Small intestine (tissue), 7 donors: ENCODE data around the gene PIGQ. TPM values are rescaled to one million over a fixed set of nuclear protein-coding genes. Genes with fewer than 3 reads are reported as not detected.
A peak's percentile ranks its signal among the peaks of the same experiment; 100 is the strongest.

Experiments
- DNase-seq, 2 donors: peaks; one replicate each; pipeline versions ENCODE4 v3.0.0 to v3.0.0-alpha.2; 2013
- FAIRE-seq: peaks from 2 replicates; lab custom pipeline; 2012; peaks lifted over from hg19 to GRCh38; lab: Jason Lieb, UNC
- H3K27ac ChIP-seq, 3 donors: one replicate each; pipeline ENCODE4 v1.5.1; 2013; ENCODE audit warnings: low read length in 2 of 3, mild to moderate bottlenecking in 2 of 3, control low read depth in 1 of 3, inconsistent platforms in 1 of 3, low read depth in 1 of 3, moderate library complexity in 1 of 3
- H3K27me3 ChIP-seq, 3 donors: one replicate each; pipeline ENCODE4 v1.6.1; 2013; ENCODE audit warnings: low read length in 3 of 3, inconsistent platforms in 1 of 3; ENCODE audit not compliant: control insufficient read depth in 3 of 3, insufficient read depth in 3 of 3
- H3K36me3 ChIP-seq, 3 donors: one replicate each; pipeline ENCODE4 v1.6.1; 2013; ENCODE audit warnings: low read length in 3 of 3, inconsistent platforms in 1 of 3, low read depth in 1 of 3, mild to moderate bottlenecking in 1 of 3, moderate library complexity in 1 of 3; ENCODE audit not compliant: control insufficient read depth in 3 of 3, insufficient read depth in 2 of 3
- H3K4me1 ChIP-seq, 3 donors: one replicate each; pipeline ENCODE4 v1.6.1; 2013; ENCODE audit warnings: low read length in 2 of 3, inconsistent platforms in 1 of 3, low read depth in 1 of 3, mild to moderate bottlenecking in 1 of 3, moderate library complexity in 1 of 3; ENCODE audit not compliant: control insufficient read depth in 3 of 3, insufficient read depth in 2 of 3
- H3K4me3 ChIP-seq, 3 donors: one replicate each; pipeline ENCODE4 v1.5.1; 2013; ENCODE audit warnings: low read length in 3 of 3, control low read depth in 1 of 3, inconsistent platforms in 1 of 3, low read depth in 1 of 3, mild to moderate bottlenecking in 1 of 3, moderate library complexity in 1 of 3
- H3K9me3 ChIP-seq, 2 donors: one replicate each; pipeline ENCODE4 v1.6.1; 2013; ENCODE audit warnings: low read depth in 1 of 2, low read length in 1 of 2; ENCODE audit not compliant: control insufficient read depth in 2 of 2, insufficient read depth in 1 of 2
- WGBS, 3 donors: extraction: QIAGEN DNeasy Blood & Tissue Kit; methylation state at CpG; one replicate each; pipeline ENCODE4 v1.1.7; 2013; 5-methylcytosine and 5-hydroxymethylcytosine counted together
- polyA plus RNA-seq, 4 donors: library from polyadenylated mRNA; stranded (reverse) in 3 of 4; unstranded in 1 of 4; fragments of 200-250 nt in 3 of 4; fragments of 120-200 nt in 1 of 4; gene quantifications; one replicate each; pipeline versions ENCODE4 v1.2.1 to v1.2.3, GENCODE V29; 2013
- donor health status: healthy with polysubstance abuse.
- donor health status: control.
- donor health status: control.
- donor health status: Bipolar disorder and iron deficiency.
- donor health status: healthy.

The PIGQ gene
- polyA plus RNA-seq, 4 donors, result 21.3 to 43.5 (median 28.0) TPM

DNA sequence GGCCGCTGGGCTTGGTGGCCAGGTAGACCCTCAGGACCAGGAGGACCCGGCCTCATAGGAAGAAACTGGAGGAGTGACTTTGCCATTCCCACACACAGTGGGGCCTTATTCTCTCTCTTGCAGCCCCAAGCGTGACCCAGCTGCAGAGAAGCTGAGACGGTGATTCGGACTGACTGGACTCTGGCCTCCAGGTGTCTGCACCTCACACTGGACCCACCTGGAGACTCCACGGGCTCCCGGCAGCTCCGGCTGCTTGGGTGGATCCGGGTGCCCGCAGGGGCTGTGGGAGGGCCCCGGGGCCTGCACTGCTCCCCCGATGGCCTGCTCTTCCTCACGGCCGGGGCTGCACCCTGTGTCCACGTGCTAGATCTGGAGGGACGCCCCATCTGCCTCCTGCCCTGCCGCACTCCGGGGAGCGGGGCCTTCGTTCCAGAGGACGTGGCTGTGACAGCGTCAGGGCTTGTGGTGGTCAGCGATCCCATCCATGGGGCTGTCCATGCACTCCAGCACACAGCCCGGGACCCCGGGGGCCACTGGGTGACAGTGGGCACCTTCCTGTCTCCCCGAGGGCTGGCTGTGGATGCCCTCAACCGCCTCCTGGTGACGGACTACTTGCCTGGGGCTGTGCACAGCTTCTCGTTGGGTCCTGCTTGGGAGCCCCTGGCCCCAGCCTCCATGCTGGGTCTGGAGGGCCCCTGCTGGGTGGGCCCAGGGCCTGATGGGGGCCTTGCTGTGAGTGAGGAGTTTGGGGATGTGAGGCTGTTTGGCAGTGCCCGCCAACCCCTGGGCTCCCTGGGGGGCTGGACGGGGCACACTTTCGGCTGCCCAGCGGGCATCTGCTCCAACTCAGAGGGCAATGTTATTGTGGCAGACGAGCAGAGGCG, 2.2 kb upstream of the PIGQ start:
- Histone ChIP-seq H3K4me1 (peaks cover 4 to 40% (median 13%) of the 10 kb centered on the region in 3 donors), H3K9me3 (no peaks in the 10 kb centered on the region), H3K36me3 (peaks cover 0 to 9% (median 0%) of the 10 kb centered on the region in 3 donors), H3K27me3 (peaks cover 0 to 4% (median 2%) of the 10 kb centered on the region in 3 donors), H3K27ac (peak overlapping the region in 2 of 3 donors; percentile 65 to 73), H3K4me3 (peak overlapping the region in 1 of 3 donors; percentile 18)
- FAIRE-seq (no peak), DNase-seq (peak in 1 of 2 donors; percentile 55)
- WGBS, 3 donors, result 68 to 86% (median 75%) methylated on average over 34 to 35 of the region's 35 CpGs

DNA sequence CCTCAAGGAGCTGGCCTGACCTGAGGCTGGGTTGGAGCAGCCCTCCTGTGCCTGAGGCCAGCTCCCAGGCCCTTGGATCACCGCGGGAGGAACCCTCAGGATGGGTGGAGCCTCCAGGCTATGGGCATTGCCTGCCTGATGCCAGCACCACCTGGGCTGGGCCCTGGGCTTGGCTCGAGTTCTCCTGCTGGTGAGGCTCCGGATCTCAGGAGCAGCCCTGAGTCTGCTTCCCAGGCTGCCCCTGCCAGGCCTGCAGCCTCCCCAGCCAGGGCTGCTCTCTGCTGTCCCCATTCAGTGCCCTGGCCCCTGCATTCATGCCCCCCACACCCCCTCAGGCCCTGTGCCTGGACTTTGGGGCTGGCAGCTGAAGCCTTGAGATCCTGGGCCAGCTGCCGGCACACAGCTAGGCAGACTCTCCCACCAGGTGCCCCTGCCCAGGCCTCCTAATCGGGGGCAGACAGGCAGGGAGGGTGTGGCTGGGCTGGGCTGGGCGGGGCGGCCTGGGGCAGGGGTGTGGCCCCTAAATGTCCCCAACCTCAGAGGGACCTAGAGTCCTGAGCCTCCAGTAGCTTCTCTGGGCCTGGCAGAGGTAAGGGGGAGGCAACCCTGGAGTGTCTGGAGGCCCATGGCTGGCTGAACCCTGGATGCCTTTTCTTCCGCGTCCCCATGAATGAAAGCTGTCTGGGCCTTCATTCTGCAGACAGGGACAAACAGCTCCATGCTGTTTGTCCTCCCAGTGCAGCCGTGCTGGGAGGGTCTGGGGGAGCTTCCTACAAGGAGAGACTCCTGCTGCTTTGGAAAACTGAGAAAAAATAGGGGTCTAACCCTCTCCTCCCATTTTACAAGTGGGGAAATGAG, 1.1 kb upstream of the PIGQ start:
- Histone ChIP-seq H3K36me3 (peaks cover 0 to 18% (median 0%) of the 10 kb centered on the region in 3 donors), H3K27ac (peak overlapping the region in 1 of 3 donors; percentile 64), H3K27me3 (peaks cover 0 to 4% (median 0%) of the 10 kb centered on the region in 3 donors), H3K4me1 (peaks cover 4 to 40% (median 13%) of the 10 kb centered on the region in 3 donors), H3K4me3 (peak overlapping the region in 1 of 3 donors; percentile 59), H3K9me3 (no peaks in the 10 kb centered on the region)
- DNase-seq (peak in 1 of 2 donors; percentile 53), FAIRE-seq (no peak)
- 28 to 63% (median 41%) methylated on average over 8 to 11 of the region's 11 CpGs for WGBS, 3 donors

DNA sequence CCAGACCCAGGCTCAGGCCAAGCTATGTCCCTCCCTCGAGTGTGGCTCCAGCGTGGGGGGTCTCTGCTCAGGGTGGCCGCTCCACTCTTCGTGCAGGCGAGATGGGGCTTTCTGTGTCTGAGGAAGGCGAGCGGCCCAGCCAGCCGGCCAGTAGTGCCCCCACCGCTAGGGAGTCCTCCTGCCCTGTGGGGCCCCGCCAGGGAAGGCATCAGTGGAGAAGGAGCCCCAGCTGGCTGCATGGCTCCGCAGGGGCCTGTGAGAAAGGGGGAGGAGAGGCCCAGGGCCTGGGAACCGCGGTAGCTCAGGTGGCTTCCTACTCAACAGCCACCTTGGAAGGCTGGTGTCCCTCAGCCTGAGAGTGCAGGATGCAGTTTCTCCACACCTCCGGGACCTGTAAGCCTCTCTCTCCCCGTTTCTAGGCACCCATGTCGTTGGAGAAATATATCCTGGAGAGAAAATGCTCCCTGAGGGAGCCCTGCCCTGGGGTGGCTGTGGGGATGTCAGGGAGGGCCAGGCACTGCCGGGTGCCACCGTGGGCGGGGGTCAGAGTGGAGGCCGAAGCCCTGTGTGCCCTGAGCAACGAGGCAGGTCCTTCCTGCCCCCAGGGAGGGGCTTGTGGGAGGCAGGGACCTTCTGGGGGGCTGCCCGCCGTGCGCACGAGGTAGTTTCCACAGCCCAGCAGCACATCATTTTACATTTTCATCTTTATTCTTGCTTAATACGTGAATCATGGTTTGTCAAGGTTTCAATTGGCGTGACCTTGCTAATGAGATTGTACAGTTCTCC, 3.3 kb downstream of the PIGQ start:
- FAIRE-seq (no peak), DNase-seq (no peak)
- H3K27me3 ChIP-seq, result no peaks in the 10 kb centered on the region
- 86 to 89% (median 88%) methylated on average over 27 of the region's 27 CpGs for WGBS, 3 donors
- H3K9me3 ChIP-seq, result no peaks in the 10 kb centered on the region
- peaks cover 0 to 57% (median 0%) of the 10 kb centered on the region in 3 donors for H3K36me3 ChIP-seq
- H3K4me3 ChIP-seq, result no peak overlapping the region
- peaks cover 4 to 14% (median 7%) of the 10 kb centered on the region in 3 donors for H3K4me1 ChIP-seq
- no peak overlapping the region for H3K27ac ChIP-seq

DNA sequence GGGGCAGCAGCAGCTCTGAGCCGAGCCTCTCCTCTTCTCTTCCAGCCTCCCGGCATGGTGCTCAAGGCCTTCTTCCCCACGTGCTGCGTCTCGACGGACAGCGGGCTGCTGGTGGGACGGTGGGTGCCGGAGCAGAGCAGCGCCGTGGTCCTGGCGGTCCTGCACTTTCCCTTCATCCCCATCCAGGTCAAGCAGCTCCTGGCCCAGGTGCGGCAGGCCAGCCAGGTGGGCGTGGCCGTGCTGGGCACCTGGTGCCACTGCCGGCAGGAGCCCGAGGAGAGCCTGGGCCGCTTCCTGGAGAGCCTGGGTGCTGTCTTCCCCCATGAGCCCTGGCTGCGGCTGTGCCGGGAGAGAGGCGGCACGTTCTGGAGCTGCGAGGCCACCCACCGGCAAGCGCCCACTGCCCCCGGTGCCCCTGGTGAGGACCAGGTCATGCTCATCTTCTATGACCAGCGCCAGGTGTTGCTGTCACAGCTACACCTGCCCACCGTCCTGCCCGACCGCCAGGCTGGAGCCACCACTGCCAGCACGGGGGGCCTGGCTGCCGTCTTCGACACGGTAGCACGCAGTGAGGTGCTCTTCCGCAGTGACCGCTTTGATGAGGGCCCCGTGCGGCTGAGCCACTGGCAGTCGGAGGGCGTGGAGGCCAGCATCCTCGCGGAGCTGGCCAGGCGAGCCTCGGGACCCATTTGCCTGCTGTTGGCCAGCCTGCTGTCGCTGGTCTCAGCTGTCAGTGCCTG, 4.4 kb downstream of the PIGQ start:
- DNase-seq (no peak), FAIRE-seq (no peak)
- H3K36me3 ChIP-seq, result peaks cover 0 to 63% (median 0%) of the 10 kb centered on the region in 3 donors
- H3K4me1 ChIP-seq, result peaks cover under 1 to 2% (median 1%) of the 10 kb centered on the region in 3 donors
- H3K4me3 ChIP-seq, result no peak overlapping the region
- H3K27ac ChIP-seq, result no peak overlapping the region
- 86 to 92% (median 91%) methylated on average over 41 to 46 of the region's 46 CpGs for WGBS, 3 donors
- H3K27me3 ChIP-seq, result no peaks in the 10 kb centered on the region
- H3K9me3 ChIP-seq, result no peaks in the 10 kb centered on the region

- H3K4me3 ChIP-seq, result no peak overlapping the region
- no peaks in the 10 kb centered on the region for H3K9me3 ChIP-seq
- DNase-seq (no peak), FAIRE-seq (no peak)
- no peaks in the 10 kb centered on the region for H3K27me3 ChIP-seq
- 88 to 93% (median 92%) methylated on average over 31 to 36 of the region's 36 CpGs for WGBS, 3 donors
- H3K27ac ChIP-seq, result no peak overlapping the region
- no peaks in the 10 kb centered on the region for H3K4me1 ChIP-seq
- peaks cover 0 to 72% (median 0%) of the 10 kb centered on the region in 3 donors for H3K36me3 ChIP-seq
Observed at GRCh38 chr16:575354-576196, 5.8 kb downstream of the PIGQ start.

- no peak for DNase-seq
- no peaks in the 10 kb centered on the region for H3K4me1 ChIP-seq
- H3K36me3 ChIP-seq, result peaks cover 0 to 78% (median 0%) of the 10 kb centered on the region in 3 donors
- H3K9me3 ChIP-seq, result no peaks in the 10 kb centered on the region
- FAIRE-seq, result no peak
- WGBS, 3 donors, result 81 to 86% (median 85%) methylated on average over 20 to 21 of the region's 21 CpGs
- no peak overlapping the region for H3K27ac ChIP-seq
- no peak overlapping the region for H3K4me3 ChIP-seq
- H3K27me3 ChIP-seq, result no peaks in the 10 kb centered on the region
Observed at GRCh38 chr16:576197-576822, 6.5 kb downstream of the PIGQ start.
